ENCODE results near the gene NDUFB8.

NDUFB8 gene

GRCh38 chr10:100506596-100507356, 22.9 kb downstream of the NDUFB8 start:
- no peak for DNase-seq

DNA sequence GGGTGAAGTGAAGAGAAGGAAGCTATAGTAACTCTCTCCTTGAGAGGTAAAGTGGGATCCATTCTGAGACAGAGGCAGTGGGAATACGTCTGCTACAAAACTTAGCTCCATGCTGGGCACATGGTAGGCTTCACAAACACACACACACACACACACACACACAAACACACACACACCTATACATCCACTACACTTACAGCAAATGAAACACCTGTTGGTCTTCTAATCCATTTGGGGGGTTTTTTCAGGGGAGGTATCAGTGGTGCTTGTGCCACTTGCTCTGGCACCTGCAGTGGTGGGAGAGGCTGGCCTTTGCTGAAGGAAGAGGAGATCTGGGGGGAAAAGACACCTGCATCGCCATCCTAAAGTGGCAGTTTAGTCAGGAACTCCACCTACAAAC, 24.5 kb downstream of the NDUFB8 start:
- no peak for DNase-seq

DNA sequence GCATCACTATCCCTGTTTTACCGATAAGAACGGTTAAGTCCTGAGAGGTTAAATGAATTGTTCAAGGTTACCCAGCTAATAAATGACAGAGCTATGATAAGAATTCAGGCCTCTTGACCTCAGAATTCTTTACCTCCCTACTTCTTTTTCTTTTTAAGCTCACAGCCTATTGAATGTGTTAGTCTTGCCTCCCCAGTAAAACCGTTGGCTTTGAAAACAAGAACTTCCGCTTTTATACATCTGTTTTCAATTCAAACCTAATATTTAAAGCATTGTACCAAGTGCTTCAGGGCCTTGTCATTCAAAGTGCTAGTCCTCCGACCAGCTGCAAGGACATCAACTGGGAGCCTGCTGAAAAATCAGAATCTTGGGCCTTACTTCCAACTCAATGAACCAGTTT, 25.6 kb downstream of the NDUFB8 start:
- DNase-seq: no peak

GRCh38 chr10:100502926-100503494, 26.7 kb downstream of the NDUFB8 start:
- DNase-seq: no peak

- DNase-seq: no peak
These were observed 28.2 kb downstream of the NDUFB8 start for GRCh38 chr10:100501423-100501822.

GRCh38 chr10:100498059-100498458, 31.6 kb downstream of the NDUFB8 start:
- no peak for DNase-seq

GRCh38 chr10:100496567-100496966, 33.1 kb downstream of the NDUFB8 start:
- DNase-seq: no peak

GRCh38 chr10:100490531-100490930, 39.1 kb downstream of the NDUFB8 start:
- no peak for DNase-seq

DNA sequence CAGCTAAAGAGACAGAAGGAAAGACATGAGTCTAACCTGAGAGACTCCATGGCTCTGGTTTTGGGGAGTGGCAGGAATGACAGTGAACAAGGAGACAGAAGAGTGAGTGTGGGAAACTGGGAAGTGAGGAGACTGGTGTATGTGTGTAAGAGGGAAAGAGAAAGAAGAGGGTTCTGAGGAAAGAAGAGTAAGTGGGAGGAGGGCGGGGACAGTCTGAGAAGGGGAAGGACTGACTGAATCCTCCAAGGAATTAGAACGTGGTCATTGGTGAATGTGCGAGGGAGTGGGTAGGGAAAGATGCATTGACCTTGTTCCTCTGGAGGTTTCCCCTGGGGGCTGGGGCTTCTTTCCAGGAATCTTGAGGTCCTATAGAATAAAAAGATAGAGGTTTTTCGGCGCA, 40.3 kb downstream of the NDUFB8 start:
- DNase-seq: no peak

GRCh38 chr10:100487529-100487928, 42.1 kb downstream of the NDUFB8 start:
- DNase-seq: no peak

- DNase-seq: no peak
These were observed 43.7 kb downstream of the NDUFB8 start for GRCh38 chr10:100485801-100486495.

DNA sequence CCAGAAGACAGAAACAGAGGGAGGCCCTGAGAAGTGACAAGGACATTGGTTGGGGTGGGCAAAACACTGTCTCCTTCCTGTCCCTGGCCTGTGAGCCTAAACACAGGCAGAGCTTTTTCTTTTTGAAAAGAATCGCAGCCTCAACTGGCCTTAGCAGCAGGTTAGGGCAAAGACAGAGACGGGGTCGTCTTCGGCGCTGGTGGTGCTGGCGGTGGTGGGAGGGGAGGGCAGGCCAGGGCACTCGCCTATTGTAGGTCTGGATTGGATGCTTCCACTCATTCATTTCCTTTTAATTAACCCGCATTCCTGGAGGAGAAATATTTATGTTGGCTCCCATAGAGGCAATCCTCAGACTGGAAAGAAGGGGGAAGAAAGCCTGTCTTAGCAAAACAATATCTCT, 44.3 kb downstream of the NDUFB8 start:
- DNase-seq: no peak

GRCh38 chr10:100483876-100484666, 45.6 kb downstream of the NDUFB8 start:
- no peak for DNase-seq

GRCh38 chr10:100482834-100483185, 46.9 kb downstream of the NDUFB8 start:
- DNase-seq: no peak

DNA sequence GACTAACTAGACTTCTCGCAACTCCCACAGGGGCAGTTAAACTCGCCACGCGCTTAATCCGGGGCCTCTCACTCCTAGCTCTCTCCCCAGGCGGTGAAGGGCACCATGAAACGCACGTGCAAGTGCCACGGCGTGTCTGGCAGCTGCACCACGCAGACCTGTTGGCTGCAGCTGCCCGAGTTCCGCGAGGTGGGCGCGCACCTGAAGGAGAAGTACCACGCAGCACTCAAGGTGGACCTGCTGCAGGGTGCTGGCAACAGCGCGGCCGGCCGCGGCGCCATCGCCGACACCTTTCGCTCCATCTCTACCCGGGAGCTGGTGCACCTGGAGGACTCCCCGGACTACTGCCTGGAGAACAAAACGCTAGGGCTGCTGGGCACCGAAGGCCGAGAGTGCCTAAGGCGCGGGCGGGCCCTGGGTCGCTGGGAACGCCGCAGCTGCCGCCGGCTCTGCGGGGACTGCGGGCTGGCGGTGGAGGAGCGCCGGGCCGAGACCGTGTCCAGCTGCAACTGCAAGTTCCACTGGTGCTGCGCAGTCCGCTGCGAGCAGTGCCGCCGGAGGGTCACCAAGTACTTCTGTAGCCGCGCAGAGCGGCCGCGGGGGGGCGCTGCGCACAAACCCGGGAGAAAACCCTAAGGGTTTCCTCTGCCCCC, 47.4 kb downstream of the NDUFB8 start:
- peak; percentile 39 for DNase-seq

- DNase-seq: no peak
These were observed 48.1 kb downstream of the NDUFB8 start for GRCh38 chr10:100481462-100482081.

- DNase-seq: no peak
These were observed 49.7 kb downstream of the NDUFB8 start for GRCh38 chr10:100480002-100480401.

- DNase-seq: no peak
These were observed 50.6 kb downstream of the NDUFB8 start for GRCh38 chr10:100479037-100479436.

GRCh38 chr10:100477970-100478369, 51.7 kb downstream of the NDUFB8 start:
- no peak for DNase-seq

All from activated gamma-delta T cell (primary cell).